SU-DHL-6 (cell line): ENCODE data around the gene TOM1L2.

Experiments
- EZH2phosphoT487 ChIP-seq: fragments of 200-600 bp; sonication (generic), shearing (Covaris generic); conservative IDR thresholded peaks from 2 replicates; pipeline ENCODE4 v1.6.1; 2018; ENCODE audit warnings: mild to moderate bottlenecking, antibody characterized with exemption, low read length, moderate library complexity, mixed read lengths
- TF ChIP-seq, protein P1 (sequence below): fragments of 200-600 bp; sonication (generic); IDR thresholded peaks from one replicate; pipeline ENCODE4 v1.5.1; 2017; ENCODE audit warnings: antibody characterized with exemption, mild to moderate bottlenecking, low read length, moderate library complexity; ENCODE audit not compliant: insufficient read depth, poor library complexity, severe bottlenecking

DNA sequence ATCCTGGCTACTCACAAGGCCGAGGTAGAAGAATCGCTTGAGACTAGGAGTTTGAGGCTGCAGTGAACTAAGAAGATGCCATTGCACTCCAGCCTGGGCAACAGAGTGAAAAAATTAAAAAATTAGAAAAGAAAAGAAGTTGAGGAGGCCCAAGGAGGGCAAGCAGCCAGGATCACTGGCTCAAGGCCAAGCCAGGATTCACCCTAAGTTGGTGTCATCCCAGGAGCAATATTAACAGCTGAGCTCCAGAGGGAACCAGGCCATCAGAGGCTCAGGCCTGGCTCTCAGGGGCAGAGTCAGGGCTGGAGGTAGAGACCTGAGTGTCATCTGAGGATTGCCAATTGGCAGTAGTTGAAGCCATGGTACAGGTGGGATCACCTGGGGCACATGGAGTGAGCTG lies 21.2 kb upstream of the TOM1L2 start:
- TF ChIP-seq, protein P1, sequence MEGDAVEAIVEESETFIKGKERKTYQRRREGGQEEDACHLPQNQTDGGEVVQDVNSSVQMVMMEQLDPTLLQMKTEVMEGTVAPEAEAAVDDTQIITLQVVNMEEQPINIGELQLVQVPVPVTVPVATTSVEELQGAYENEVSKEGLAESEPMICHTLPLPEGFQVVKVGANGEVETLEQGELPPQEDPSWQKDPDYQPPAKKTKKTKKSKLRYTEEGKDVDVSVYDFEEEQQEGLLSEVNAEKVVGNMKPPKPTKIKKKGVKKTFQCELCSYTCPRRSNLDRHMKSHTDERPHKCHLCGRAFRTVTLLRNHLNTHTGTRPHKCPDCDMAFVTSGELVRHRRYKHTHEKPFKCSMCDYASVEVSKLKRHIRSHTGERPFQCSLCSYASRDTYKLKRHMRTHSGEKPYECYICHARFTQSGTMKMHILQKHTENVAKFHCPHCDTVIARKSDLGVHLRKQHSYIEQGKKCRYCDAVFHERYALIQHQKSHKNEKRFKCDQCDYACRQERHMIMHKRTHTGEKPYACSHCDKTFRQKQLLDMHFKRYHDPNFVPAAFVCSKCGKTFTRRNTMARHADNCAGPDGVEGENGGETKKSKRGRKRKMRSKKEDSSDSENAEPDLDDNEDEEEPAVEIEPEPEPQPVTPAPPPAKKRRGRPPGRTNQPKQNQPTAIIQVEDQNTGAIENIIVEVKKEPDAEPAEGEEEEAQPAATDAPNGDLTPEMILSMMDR: no peak
- no peak for TF ChIP-seq EZH2phosphoT487
